HepG2 (cell line): ENCODE measurements around the gene TTYH1. TPM values are rescaled to one million over a fixed set of nuclear protein-coding genes. Genes with fewer than 3 reads are reported as not detected.

Experiments used
- ATAC-seq: fragments of 200-7000 bp; cut with Tn5 transposase; 3 replicates; pipeline ENCODE4 v1.9.1; 2020; ENCODE audit warnings: mild to moderate bottlenecking, moderate library complexity
- BruUV-seq: library from RNA; stranded (reverse); fragments of 400-500 nt; replicated peaks from 2 replicates; lab custom pipeline; 2021; lab: Mats Ljungman, UMichigan
- CTCF ChIA-PET: fragments of 300-600 bp; formaldehyde crosslinking; extraction: SDS; loops from one replicate; lab custom pipeline; 2021; ENCODE audit warnings: low total read pairs, inconsistent platforms, low intra/inter-chr PET ratio; lab: Yijun Ruan, JAX
- POLR2A ChIA-PET: fragments of 350-600 bp; sonication (Branson Sonifier 250); formaldehyde crosslinking; loops from one replicate; lab custom pipeline; 2020; ENCODE audit warnings: antibody characterized with exemption, inconsistent platforms; lab: Yijun Ruan, JAX
- DNase-seq: peaks from one replicate; pipeline ENCODE4 v3.0.0-alpha.2; 2015; ENCODE audit warnings: low spot score
- FAIRE-seq: peaks from 3 replicates; lab custom pipeline; 2011; peaks lifted over from hg19 to GRCh38; lab: Jason Lieb, UNC
- H2AFZ ChIP-seq: one replicate; pipeline ENCODE4 v1.6.1; 2011; ENCODE audit warnings: low read length, inconsistent platforms
- H3K27ac ChIP-seq: fragments of 300-600 bp; 3 replicates; pipeline ENCODE4 v1.8.0; 2011; ENCODE audit warnings: mixed run types, mild to moderate bottlenecking, mixed read lengths, low read length, inconsistent platforms; ENCODE audit not compliant: insufficient read depth; ENCODE audit errors: extremely low read length
- H3K27me3 ChIP-seq, 2 experiments: fragments of 200-600 bp in 1 of 2; 2 replicates in 1 of 2; 3 replicates in 1 of 2; pipeline versions ENCODE4 v1.6.0 to v1.8.0; 2011; ENCODE audit warnings: low read length in 2 of 2, mild to moderate bottlenecking in 2 of 2, moderate library complexity in 2 of 2, inconsistent platforms in 1 of 2; ENCODE audit not compliant: insufficient read depth in 2 of 2, control insufficient read depth in 1 of 2
- H3K36me3 ChIP-seq, 2 experiments: fragments of 200-600 bp in 1 of 2; replicated peaks in 1 of 2; 2 replicates in 1 of 2; 3 replicates in 1 of 2; pipeline versions ENCODE4 v1.5.1 to v1.8.0; 2011; ENCODE audit warnings: low read length in 2 of 2, inconsistent platforms in 1 of 2; ENCODE audit not compliant: insufficient read depth in 2 of 2, control insufficient read depth in 1 of 2
- H3K4me1 ChIP-seq: 2 replicates; pipeline ENCODE4 v1.5.1; 2012; ENCODE audit warnings: low read length, inconsistent platforms; ENCODE audit not compliant: insufficient read depth
- H3K4me2 ChIP-seq: 2 replicates; pipeline ENCODE4 v1.6.0; 2011; ENCODE audit warnings: low read depth, low read length, inconsistent platforms
- H3K4me3 ChIP-seq, 3 experiments: fragments of 200-600 bp in 1 of 3; sonication (generic), shearing (Covaris generic) in 1 of 3; replicated peaks in 1 of 3; 2 replicates each; pipeline ENCODE4 v1.5.1; 2011 to 2016; ENCODE audit warnings: low read length in 3 of 3, inconsistent platforms in 2 of 3, low read depth in 2 of 3, mild to moderate bottlenecking in 2 of 3, control low read depth in 1 of 3, mixed read lengths in 1 of 3; ENCODE audit not compliant: insufficient read depth in 1 of 3
- H3K79me2 ChIP-seq: one replicate; pipeline ENCODE4 v1.6.1; 2011; ENCODE audit warnings: low read length, inconsistent platforms; ENCODE audit not compliant: insufficient read depth
- H3K9ac ChIP-seq: 2 replicates; pipeline ENCODE4 v1.6.0; 2011; ENCODE audit warnings: mild to moderate bottlenecking, low read depth, low read length, inconsistent platforms; ENCODE audit not compliant: insufficient read depth
- H3K9me3 ChIP-seq: 2 replicates; pipeline ENCODE4 v1.5.1; 2012; ENCODE audit warnings: mild to moderate bottlenecking, low read length
- H4K20me1 ChIP-seq: 2 replicates; pipeline ENCODE4 v1.6.0; 2011; ENCODE audit warnings: inconsistent platforms, mild to moderate bottlenecking, low read length, moderate library complexity; ENCODE audit not compliant: insufficient read depth
- DBP ChIP-seq: sonication (generic); formaldehyde crosslinking; IDR thresholded peaks from 2 replicates; pipeline ENCODE4 v1.4.0; 2020; ENCODE audit warnings: missing genetic modification reagents; ENCODE audit errors: not compliant biosample characterization
- KLF9 ChIP-seq: IDR thresholded peaks from 2 replicates; pipeline ENCODE4 v1.6.1; 2016; ENCODE audit warnings: low read depth
- NONO ChIP-seq, 2 experiments: fragments of 450-650 bp in 1 of 2; sonication (generic) in 1 of 2; formaldehyde crosslinking in 1 of 2; IDR thresholded peaks in 1 of 2; conservative IDR thresholded peaks in 1 of 2; 2 replicates each; pipeline versions ENCODE4 v1.6.1 to v1.8.0; 2017 to 2022; ENCODE audit warnings: mild to moderate bottlenecking in 1 of 2, missing genetic modification reagents in 1 of 2, moderate library complexity in 1 of 2
- PITX1 ChIP-seq: sonication (generic); formaldehyde crosslinking; IDR thresholded peaks from 2 replicates; pipeline ENCODE4 v1.5.1; 2020; ENCODE audit warnings: mild to moderate bottlenecking, missing genetic modification reagents
- RFX3 ChIP-seq: IDR thresholded peaks from 2 replicates; pipeline ENCODE4 v1.6.1; 2016; ENCODE audit warnings: missing biosample characterization, missing genetic modification reagents
- SAFB2 ChIP-seq: sonication (generic); formaldehyde crosslinking; IDR thresholded peaks from 2 replicates; pipeline ENCODE4 v1.5.1; 2020; ENCODE audit warnings: missing genetic modification reagents, low read depth, mild to moderate bottlenecking, borderline replicate concordance
- SMAD9 ChIP-seq: sonication (generic); formaldehyde crosslinking; IDR thresholded peaks from 2 replicates; pipeline ENCODE4 v1.5.1; 2020; ENCODE audit warnings: mild to moderate bottlenecking, missing genetic modification reagents
- TEF ChIP-seq: sonication (generic); formaldehyde crosslinking; IDR thresholded peaks from 2 replicates; pipeline ENCODE4 v1.5.0; 2020; ENCODE audit warnings: missing genetic modification reagents
- ZBTB43 ChIP-seq: sonication (generic); formaldehyde crosslinking; conservative IDR thresholded peaks from 2 replicates; pipeline ENCODE4 v1.4.0; 2020; ENCODE audit warnings: missing genetic modification reagents
- ZBTB7A ChIP-seq: sonication (generic); formaldehyde crosslinking; IDR thresholded peaks from 2 replicates; pipeline ENCODE4 v1.8.0; 2022; ENCODE audit warnings: mild to moderate bottlenecking, missing genetic modification reagents
- ZNF143 ChIP-seq: sonication (generic); formaldehyde crosslinking; IDR thresholded peaks from 2 replicates; pipeline ENCODE4 v1.4.0; 2020; ENCODE audit warnings: missing genetic modification reagents
- ZNF263 ChIP-seq: sonication (generic); formaldehyde crosslinking; IDR thresholded peaks from 2 replicates; pipeline ENCODE4 v1.4.0; 2020; ENCODE audit warnings: missing genetic modification reagents
- ZNF33B ChIP-seq: sonication (generic); formaldehyde crosslinking; IDR thresholded peaks from 2 replicates; pipeline ENCODE4 v1.5.1; 2020; ENCODE audit warnings: mild to moderate bottlenecking, missing genetic modification reagents
- ZNF362 ChIP-seq: sonication (generic); formaldehyde crosslinking; IDR thresholded peaks from 2 replicates; pipeline ENCODE4 v1.4.0; 2020; ENCODE audit warnings: missing genetic modification reagents, mild to moderate bottlenecking, borderline replicate concordance
- ZNF629 ChIP-seq: sonication (generic); formaldehyde crosslinking; conservative IDR thresholded peaks from 2 replicates; pipeline ENCODE4 v1.5.0; 2020; ENCODE audit warnings: missing genetic modification reagents
- ZNF672 ChIP-seq: sonication (generic); formaldehyde crosslinking; IDR thresholded peaks from 2 replicates; pipeline ENCODE4 v1.8.1; 2022; ENCODE audit warnings: missing genetic modification reagents
- ZNF891 ChIP-seq: sonication (generic); formaldehyde crosslinking; IDR thresholded peaks from 2 replicates; pipeline ENCODE4 v1.5.0; 2020; ENCODE audit warnings: mild to moderate bottlenecking, missing genetic modification reagents
- whole genome bisulfite sequencing: methylation state at CpG from one replicate; pipeline ENCODE4 v1.1.6; 2017; ENCODE audit warnings: low lambda C conversion rate; 5-methylcytosine and 5-hydroxymethylcytosine counted together
- in situ Hi-C: cut with HindIII; loops from 2 replicates; pipeline ENCODE4 v1.10.0; 2017; ENCODE audit warnings: low pct_unique_long_range_greater_than_20kb; ENCODE audit not compliant: extremely low pct_ligation_motif_present
- intact Hi-C: fragments of 100-400 bp; cut with micrococcal nuclease; formaldehyde crosslinking; loops from one replicate; pipeline ENCODE4 v1.10.0; 2022; ENCODE audit not compliant: unreplicated experiment
- polyA plus RNA-seq, 8 experiments: library from polyadenylated mRNA; depleted of rRNA in 3 of 8; stranded (reverse) in 7 of 8; unstranded in 1 of 8; fragments of >200 nt; fragmentation: Illumina TruSeq in 4 of 8; extraction: Trizol in 4 of 8; gene quantifications; 2 replicates each; pipeline versions ENCODE4 v1.2.1 to v1.2.3, GENCODE V29; 2011 to 2016; ENCODE audit warnings: low read depth in 4 of 8, missing spikeins in 1 of 8, mixed read lengths in 1 of 8; ENCODE audit not compliant: insufficient read depth in 1 of 8
- total RNA-seq, 5 experiments: library from RNA; depleted of rRNA; stranded (reverse); fragments of >200 nt; fragmentation: Illumina TruSeq; extraction: Trizol; gene quantifications; 2 replicates each; pipeline ENCODE4 v1.2.3, GENCODE V29; 2016; ENCODE audit warnings: low read depth in 1 of 5

TTYH1 gene
- total and polyA plus RNA-seq, 2 of the 13 experiments (the other 11 are each of a cell fraction or from before 2014, with no cell fraction given) = 6.9 to 19.9 TPM

- no peaks in the 10 kb centered on the region; a peak in 1 of 5 replicates for H3K27me3 ChIP-seq
- H3K4me3 ChIP-seq = no peak overlapping the region
- H3K4me1 ChIP-seq = no peaks in the 10 kb centered on the region
- in situ Hi-C loops = no loop called here
- CTCF ChIA-PET = no interaction called here
- no peaks in the 10 kb centered on the region for H3K79me2 ChIP-seq
- no peak overlapping the region for H2AFZ ChIP-seq
- H4K20me1 ChIP-seq = no peaks in the 10 kb centered on the region
- H3K27ac ChIP-seq = no peak overlapping the region
- DNase-seq (no peak), ATAC-seq (no peak), FAIRE-seq (no peak)
- POLR2A ChIA-PET = no interaction called here
- H3K36me3 ChIP-seq = no peaks in the 10 kb centered on the region
- intact Hi-C loops = no loop called here
- TF ChIP-seq ZNF629 = no peak
- no TSS peak for BruUV-seq
- no peaks in the 10 kb centered on the region for H3K9me3 ChIP-seq
- no peak overlapping the region for H3K9ac ChIP-seq
- H3K4me2 ChIP-seq = no peak overlapping the region
These were observed 9.6 kb upstream of the TTYH1 start for GRCh38 chr19:54405628-54406027.

GRCh38 chr19:54407780-54408179, 7.5 kb upstream of the TTYH1 start:
- Histone ChIP-seq H3K27me3 (no peaks in the 10 kb centered on the region; a peak in 1 of 5 replicates), H3K9ac (no peak overlapping the region), H3K4me1 (no peaks in the 10 kb centered on the region), H3K27ac (no peak overlapping the region), H3K4me2 (no peak overlapping the region), H3K36me3 (no peaks in the 10 kb centered on the region), H3K79me2 (no peaks in the 10 kb centered on the region), H3K4me3 (no peak overlapping the region), H3K9me3 (no peaks in the 10 kb centered on the region), H2AFZ (no peak overlapping the region), H4K20me1 (no peaks in the 10 kb centered on the region)
- ChIA-PET CTCF (no interaction called here), POLR2A (no interaction called here)
- no TSS peak for BruUV-seq
- WGBS = 47% methylated on average over 7 of the region's 7 CpGs
- intact Hi-C loops (no loop called here), in situ Hi-C loops (no loop called here)
- no peak for FAIRE-seq
- no peak for ATAC-seq
- DNase-seq = no peak
- TF ChIP-seq ZNF143 (CRISPR knock-in tag) = no peak
- TF ChIP-seq ZNF263 (CRISPR knock-in tag) = no peak
- no peak for TF ChIP-seq RFX3
- TF ChIP-seq ZNF672 (CRISPR knock-in tag) = no peak
- no peak for TF ChIP-seq DBP
- TF ChIP-seq SAFB2 (CRISPR knock-in tag) = no peak
- TF ChIP-seq SMAD9 (CRISPR knock-in tag) = no peak
- TF ChIP-seq PITX1 = no peak
- no peak for TF ChIP-seq ZBTB7A (CRISPR knock-in tag)
- TF ChIP-seq NONO (IDR thresholded peaks at IDR 0.05) = no peak
- TF ChIP-seq NONO (CRISPR knock-in tag; conservative IDR thresholded peaks at IDR 0.05) = no peak
- no peak for TF ChIP-seq ZBTB43 (CRISPR knock-in tag)
- no peak for TF ChIP-seq TEF (CRISPR knock-in tag)
- TF ChIP-seq ZNF362 (CRISPR knock-in tag) = no peak
- no peak for TF ChIP-seq KLF9
- no peak for TF ChIP-seq ZNF891 (CRISPR knock-in tag)
- no peak for TF ChIP-seq ZNF33B (CRISPR knock-in tag)
